Activated CD8-positive, alpha-beta memory T cell treated with anti-CD3 and anti-CD28 coated beads for 4 hours (primary cell): ENCODE results near the gene BABAM2.
"Not testable (repeated sequence)": the region's sequence is repeated elsewhere in the genome, so short reads cannot be mapped to it uniquely, and the experiment has no call there.

Experiments used
- DNase-seq, 2 donors: peaks; one replicate each; pipeline ENCODE4 v3.0.0-alpha.2; 2020; ENCODE audit warnings: low read depth in 2 of 2

BABAM2 gene

DNA sequence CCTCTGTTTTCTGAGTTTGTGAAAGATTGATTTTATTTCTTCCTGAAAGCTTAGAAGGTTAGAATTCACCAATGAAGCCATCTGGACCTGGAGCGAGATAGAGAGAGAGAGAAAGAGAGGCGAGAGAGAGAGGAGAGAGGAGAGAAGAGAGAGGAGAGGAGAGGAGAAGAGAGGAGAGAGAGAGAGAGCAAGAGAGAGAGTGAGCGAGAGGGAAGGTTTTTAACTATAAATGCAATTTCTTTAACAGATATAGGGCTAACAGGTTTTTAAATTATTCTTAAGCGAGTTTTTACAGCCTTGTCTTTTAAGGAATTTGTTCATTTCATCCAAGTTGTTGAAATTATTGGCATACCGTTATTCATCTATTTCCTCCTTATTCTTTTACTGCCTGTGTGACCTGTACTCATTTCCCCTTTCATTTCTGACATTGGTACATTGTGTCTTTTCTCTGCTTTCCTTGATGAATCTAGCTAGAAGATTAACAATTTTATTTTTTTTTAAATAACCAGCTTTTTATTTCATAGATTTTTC is 56.1 kb downstream of the BABAM2 start:
- DNase-seq, result no peak

GRCh38 chr2:27952070-27952469 is 61.5 kb downstream of the BABAM2 start:
- no peak for DNase-seq

DNA sequence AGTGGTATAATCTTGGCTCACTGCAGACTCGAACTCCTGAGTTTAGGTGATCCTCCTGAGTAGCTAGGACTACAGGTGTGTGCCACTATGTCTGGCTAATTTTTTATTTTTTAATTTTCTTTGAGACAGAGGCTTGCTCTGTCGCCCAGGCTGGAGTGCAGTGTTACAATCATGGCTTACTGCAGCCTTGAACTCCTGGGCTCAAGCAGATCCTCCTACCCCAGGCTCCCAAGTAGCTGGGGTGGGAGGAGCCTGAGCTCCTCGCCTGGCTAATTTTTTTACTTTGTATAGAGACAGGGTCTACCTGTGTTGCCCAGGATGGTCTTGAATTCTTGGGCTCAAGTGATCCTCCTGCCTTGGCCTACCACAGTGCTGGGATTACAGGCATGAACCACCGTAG is 62.5 kb downstream of the BABAM2 start:
- no peak for DNase-seq

DNA sequence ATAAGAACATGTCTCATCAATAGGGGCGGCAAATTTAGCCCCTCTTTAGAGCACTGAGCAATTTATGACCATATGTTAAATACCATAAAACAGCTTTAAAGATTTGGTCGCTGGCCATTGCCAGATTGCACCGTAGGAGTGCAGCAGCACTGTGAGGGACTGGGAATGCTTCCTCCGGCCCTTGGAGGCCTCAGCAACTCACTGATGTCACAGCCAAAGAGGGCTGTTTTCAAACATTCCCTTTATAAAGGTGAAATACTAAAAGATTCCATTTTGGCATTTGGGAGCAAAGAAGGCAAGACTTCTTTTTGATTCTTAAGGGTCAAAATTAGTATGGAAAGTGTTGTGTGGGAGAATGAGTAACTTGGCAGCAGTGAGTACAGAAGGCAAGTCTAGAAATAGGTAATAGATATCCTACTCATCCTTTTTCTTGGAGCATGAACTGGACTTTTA is 63.7 kb downstream of the BABAM2 start:
- no peak for DNase-seq

DNA sequence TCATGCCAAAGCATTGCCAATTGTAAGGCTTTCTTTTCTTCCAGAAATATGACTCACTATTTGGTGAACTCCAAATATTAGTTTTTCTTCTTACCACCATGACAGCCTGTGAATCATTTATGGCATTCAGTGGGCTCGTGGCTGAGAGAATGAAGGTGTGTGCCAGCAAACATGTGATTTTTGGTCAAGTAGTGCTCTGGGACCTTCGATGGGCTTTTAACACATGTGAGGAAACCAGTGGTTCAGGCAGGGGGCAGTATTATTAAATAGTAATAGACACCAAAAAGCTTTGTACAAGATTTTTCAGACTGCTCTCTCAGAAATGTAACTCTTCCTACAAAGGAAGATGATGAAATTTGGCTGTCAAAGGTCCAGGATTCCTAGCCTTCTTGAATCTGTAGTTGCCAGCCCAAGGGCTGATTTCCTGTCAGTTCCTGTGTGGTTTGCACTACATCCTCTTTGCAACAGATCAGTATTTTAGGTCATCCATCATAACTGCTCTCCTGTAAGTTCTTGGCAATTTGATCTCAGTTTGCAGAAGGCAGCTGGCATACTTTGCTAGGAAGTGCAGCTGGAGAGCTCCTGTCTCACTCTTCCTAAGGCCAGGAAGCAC is 64.3 kb downstream of the BABAM2 start:
- peak; percentile 1 to 14 for DNase-seq

DNA sequence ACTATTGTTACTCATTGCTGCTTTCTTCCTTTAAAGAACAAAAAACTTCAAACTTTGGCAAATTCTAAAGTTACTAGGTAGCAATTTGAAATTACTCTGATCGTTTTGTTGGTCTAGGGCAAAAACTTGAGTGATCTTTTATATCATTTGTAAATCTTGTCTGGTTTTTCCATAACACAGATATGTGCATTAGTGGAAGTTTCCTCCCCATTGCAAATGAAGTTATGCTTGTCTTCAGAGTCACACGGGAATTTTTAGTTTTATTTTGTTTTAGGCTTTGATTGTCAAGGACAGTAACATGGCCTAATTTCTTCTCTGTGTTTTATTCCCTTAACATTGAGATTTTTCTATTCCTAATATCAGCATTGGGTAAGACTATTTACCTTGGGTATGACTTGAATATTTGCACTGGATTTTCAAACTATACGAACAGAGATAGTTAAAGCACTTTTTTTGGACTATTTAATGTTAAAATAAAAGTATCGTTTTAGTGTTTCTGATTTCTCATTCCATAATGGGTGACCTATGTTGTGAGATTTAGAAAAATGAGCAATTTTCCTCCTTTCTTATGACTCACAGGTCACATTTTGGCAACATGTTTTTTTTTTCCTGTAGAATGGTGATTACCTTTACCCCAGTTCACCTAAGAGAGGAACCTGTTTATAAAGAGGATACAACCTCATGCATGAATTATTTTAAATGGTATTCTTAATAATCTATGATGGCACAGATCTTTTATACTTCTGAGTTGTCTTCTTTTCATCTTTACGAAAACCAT is 65.0 kb downstream of the BABAM2 start:
- DNase-seq, result no peak

DNA sequence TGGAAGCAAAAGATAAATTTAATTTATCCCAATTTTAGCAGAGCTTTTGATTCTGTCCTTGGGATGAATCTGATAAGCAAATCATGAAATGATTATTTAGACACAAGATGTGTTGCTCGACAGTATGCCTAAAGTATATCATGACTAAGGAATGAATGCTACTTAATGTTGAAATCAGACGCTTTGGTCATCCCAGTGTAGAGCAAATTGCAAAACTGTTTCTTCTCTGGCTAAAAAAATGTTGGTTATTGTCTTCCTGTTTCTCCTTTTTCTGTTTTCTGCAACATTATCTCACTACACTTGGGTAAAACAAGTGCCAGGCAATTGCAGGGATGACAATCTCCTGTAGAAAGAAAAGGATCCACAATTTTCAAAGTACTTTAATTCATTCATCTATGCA is 66.4 kb downstream of the BABAM2 start:
- DNase-seq, result no peak

GRCh38 chr2:27958711-27959378 is 68.3 kb downstream of the BABAM2 start:
- no peak for DNase-seq

DNA sequence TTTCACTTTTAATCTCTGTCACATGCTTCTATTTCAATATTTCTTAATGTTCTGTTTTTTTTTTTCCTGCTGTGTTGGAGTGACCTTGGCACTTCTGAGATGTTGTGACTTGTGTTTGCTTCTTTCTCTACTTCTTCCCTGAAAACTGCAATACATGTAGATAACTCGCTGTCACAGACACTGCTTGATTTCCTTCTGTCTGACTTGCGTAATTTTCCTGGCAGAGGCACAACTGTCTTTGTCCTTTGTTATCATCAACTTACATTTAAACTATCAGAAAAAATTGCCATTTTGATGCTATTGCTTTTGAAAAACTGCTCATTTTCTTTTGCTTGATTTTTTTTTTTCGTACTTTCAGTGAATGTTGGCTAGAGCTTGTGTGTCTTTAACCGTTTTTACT is 69.0 kb downstream of the BABAM2 start:
- no peak for DNase-seq

DNA sequence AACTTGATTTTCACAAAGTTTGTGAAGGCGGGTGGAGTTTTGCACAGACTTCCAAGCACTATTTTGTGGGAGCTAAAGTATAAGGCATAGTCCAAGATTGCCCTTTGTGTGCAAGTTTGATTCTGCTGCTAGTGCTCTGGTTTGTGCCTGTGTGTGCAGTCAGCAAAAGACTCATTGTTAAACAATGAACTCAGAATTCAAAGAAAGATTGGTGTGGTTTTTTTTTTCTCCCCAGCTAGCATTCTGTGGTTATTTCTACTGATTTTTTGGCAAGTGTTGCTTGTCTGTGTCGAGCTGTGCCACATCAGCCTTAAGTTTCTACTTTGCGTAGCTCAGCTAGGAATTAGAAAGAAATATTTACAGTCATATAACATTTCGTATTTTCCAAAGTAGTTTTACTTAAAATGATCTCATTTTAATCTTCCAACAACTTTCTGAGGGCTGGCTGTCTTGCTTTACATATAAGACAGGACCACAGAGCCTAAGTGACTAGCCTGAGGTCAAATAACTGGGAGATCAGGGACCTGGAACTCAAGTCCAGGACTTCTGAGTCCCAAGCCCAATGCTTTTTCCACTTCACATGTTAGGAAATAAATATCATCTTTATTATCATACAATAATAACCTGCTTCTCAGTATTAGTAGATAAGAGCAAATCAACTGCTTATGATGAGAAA is 69.8 kb downstream of the BABAM2 start:
- DNase-seq, result no peak

DNA sequence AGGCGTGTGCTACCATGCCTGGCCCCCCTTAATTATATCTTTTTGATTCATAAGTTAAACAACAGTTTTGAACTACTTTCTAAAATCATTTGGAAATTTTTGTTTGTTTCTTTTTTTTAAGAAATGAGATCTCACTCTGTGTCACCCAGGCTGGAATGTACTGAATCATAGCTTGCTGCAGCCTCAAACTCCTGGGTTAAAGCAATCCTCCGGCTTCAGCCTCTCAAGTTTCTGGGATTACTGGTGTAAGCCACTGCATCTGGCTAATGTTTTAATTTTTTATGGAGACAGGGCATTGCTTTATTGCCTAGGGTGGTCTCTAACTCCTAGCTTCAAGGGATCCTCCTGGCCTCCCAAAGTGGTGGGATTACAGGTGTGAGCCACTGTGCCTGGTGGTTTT is 71.5 kb downstream of the BABAM2 start:
- DNase-seq, result no peak

DNA sequence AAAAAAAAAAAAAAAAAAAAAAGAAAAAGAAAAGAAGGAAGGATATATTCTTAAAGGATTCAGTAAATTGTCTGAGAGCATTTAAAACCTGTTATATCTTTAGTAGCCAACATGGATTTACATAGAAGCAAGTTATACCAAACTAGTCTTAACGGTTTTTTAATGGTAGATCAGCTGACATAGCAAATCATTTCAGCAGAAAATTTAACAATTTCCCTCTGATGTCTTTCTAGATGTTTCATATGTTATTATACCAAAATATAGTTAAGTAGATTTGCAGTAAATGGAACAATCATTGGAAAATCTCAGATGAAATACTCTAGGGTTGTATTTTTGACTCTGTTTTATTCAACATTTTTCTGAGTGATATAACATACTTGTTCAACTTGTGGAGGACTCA is 72.9 kb downstream of the BABAM2 start:
- no peak for DNase-seq

DNA sequence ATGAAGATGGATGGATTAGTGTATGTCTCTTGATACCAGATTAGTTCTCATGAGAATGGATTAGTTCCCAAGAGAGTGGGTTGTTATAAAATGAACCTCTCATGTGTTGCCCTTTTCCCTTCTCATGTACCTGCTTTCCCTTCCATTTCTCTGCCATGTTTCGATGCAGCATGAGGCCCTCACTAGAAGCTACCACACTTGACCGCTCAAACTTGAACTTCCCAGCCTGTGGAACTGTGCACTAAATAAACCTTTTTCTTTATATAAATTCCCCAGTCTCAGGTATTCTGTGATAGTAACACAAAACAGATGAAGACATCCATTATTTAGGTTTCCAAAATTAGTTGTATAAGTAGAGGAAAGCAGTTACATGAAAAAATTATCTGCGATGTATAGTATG is 73.5 kb downstream of the BABAM2 start:
- DNase-seq, result no peak

DNA sequence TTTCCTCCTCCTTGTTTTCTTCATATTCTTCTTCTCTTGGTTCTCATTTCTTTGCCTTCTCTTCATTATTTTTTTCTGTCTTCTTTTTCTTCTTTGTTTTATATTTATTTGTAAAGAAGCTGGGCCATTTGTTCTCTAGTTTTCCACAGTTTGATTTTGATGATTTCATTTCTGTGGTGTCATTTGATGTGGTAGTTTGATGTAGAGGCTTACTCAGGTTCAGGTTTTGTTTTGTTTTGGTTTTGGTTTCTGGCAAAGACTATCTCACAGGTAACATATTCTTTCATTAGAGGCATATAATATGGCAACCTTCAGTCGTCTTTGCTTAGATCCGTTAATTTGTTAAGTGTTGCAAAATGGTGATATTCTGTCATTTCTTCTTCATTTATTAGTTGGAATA is 75.3 kb downstream of the BABAM2 start:
- no peak for DNase-seq

DNA sequence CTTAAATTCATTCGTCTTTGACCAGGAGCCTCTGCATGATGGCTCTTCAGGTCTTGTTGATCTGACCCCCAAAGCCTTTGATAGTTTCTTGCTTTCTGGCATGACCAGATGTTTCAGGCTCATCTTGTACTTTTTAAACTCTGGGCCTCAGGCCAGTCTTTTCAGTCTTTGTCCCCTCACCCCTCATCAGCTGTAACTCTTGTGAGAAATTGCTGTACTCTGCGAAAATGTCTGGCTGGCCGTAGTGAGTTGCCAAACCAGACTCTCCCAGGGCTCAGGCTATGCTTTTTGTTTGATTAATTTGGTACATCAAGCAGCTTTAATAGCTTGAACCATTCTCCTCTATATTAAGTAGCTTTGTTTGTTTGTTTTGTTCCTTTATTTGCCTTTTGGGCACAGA is 75.9 kb downstream of the BABAM2 start:
- no peak for DNase-seq

- no peak for DNase-seq
Measured at GRCh38 chr2:27967076-27967475, 76.5 kb downstream of the BABAM2 start.

DNA sequence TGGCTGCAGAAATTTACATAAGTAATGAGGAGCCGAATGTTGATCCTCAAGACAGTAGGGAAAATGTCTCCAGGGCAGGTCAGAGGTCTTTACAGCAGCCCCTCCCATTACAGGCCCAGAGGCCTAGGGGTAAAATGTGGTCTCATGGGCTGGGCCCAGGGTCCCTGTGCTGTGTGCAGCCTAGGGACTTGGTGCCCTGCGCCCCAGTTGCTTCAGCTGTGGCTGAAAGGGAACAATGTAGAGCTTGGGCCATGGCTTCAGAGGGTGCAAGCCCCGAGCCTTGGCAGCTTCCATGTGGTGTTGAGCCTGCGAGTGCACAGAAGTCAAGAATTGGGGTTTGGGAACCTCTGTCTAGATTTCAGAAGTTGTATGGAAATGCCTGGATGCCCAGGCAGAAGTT is 77.5 kb downstream of the BABAM2 start:
- DNase-seq, result not testable (repeated sequence)

DNA sequence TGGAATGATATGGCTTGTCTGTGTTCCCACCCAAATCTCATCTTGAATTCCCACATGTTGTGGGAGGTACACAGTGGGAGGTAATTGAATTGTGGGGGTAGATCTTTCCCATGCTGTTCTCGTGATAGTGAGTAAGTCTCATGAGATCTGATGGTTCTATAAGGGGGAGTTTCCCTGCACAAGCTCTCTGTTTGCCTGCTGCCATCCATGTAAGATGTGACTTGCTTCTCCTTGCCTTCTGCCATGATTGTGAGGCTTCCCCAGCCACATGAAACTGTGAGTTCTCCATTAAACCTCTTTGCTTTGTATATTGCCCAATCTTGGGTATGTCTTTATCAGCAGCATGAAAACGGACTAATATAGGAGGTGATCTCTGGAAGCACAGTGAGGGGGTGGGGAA is 78.4 kb downstream of the BABAM2 start:
- not testable (repeated sequence) for DNase-seq

DNA sequence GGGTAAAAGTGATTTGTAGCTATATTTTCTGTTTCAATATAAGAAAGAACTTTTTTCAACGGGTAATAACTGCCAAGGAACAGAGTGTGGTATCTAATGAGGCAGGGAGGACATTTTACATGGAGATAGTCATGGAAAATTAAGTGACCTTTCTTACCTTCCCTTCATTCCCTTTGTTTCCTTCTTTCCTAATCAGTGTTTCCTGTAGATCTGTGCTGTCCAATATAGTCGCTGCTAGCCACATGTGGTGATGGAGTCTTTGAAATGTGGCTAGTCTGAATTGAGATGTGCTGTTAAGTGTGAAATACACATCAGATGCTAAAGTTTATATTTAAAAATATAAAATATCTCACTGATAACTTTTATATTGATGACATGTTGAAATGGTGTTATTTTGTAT is 81.8 kb downstream of the BABAM2 start:
- DNase-seq, result no peak

DNA sequence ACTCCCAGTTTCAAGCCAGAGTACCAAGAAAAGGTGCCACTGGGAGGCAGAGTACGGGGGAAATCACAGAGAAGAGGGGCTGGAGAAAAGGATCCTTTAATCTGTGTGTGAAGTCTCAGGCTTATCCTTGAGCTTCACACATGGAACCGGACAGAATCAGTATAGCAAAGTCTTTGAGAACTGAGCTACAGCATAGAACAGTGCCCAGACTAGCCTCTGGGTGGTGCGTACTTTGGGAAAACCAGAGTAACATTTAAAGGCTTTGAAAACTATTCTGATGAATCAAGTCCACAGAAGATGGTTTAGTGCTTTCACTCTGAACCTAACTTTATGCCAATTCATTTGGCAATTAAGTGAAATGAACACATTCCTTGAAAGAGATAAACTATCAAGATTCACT is 83.1 kb downstream of the BABAM2 start:
- DNase-seq, result no peak

- DNase-seq, result no peak
Measured at GRCh38 chr2:27976308-27976707, 85.8 kb downstream of the BABAM2 start.

DNA sequence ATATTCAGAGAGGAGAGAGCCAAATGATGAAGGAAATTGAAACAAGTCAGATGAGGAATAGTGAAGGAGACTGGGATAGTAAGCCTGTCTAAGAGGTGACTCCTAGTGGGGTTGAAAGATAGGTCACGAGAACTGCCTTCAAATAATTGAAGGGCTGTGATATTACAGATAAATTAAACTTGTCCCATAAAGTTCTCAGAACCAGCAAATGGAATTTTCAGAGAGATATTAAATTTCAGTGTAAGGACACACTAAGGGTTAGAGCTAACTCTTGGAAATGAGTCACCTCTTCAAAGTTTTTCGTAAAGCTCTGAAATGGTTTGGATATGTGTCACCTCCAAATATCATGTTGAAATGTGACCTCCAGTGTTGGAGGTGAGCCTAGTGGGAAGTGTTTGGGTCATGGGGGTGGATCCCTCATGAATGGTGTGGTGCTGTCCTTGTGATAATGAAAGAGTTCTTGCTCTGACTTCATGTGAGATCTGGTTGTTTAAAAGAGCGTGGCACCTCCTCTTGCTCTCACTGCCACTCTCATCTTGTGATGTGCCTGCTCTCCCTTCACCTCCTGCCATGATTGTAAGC is 87.3 kb downstream of the BABAM2 start:
- no peak for DNase-seq
